ENCODE results near the gene XRCC5. TPM values are rescaled to one million over a fixed set of nuclear protein-coding genes. Genes with fewer than 3 reads are reported as not detected.

XRCC5 gene
- polyA plus RNA-seq, 4 donors = 248 to 472 (median 325) TPM

GRCh38 chr2:216083464-216084281 is 25.5 kb upstream of the XRCC5 start:
- DNase-seq (ENCODE audit: low read depth in 4 of 4, low spot score in 3 of 4) = peak in 3 of 4 donors; percentile 60 to 67 (median 63)

DNA sequence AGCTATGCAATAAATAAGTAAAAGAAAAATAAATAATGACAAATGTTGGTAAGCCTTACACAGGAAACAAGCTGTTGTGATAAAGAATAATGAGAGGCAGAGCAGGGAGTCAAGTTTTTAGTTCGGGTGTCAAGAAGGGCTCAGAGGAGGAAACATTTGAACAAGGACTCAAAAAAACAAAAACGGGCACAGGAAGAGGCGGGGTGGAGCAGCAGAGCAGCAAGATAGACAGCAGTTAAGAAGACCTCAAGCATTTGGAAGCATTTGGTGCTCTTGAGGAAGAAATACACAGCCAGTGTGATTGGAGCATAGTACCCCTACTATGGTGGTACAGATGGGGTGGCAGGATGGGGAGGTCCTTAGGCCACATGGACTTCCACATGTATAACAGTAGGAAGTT is 24.6 kb upstream of the XRCC5 start:
- no peak for DNase-seq (ENCODE audit: low read depth in 4 of 4, low spot score in 3 of 4)

- no peak for DNase-seq (ENCODE audit: low read depth in 4 of 4, low spot score in 3 of 4)
These were observed 22.8 kb upstream of the XRCC5 start for GRCh38 chr2:216086207-216086893.

- DNase-seq (ENCODE audit: low read depth in 4 of 4, low spot score in 3 of 4) = no peak
These were observed 18.8 kb upstream of the XRCC5 start for GRCh38 chr2:216090369-216090786.

DNA sequence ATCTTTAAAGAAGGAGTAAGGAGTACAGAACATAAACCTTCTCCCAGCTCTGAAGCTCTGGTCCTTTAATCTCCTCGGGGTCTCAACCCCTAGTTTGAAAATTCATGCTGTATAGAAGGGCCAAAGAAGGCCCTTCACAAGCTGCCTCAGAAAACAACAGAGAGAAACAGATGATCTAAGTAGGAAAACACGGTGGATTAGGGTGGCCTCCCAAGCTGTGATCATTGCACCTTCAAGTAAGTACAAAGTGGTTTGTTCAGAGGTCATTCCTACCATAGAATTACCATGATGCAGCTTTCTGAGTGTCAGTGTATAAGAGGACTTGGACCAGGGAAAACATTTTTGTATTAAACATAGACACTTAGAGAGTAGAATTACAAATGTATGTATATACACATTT is 16.5 kb upstream of the XRCC5 start:
- DNase-seq (ENCODE audit: low read depth in 4 of 4, low spot score in 3 of 4) = no peak

DNA sequence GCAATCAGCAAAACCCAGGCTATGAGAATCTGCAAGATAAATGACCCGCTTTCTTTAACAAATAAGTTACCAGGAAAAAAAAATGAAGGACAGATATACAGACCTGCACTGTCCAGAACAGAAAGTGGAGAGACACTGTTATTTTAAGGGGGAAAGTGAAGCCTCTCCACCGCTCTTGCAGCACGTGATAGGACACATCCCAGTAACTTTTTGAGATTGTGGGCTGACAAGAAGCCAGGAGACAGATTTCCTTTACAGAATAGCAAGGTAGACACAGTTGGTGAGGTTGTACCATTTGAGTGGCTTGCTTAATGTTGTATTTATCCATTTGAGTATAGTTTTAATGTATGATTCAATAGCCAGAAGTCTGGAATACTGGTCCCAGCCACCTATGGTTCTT is 14.4 kb upstream of the XRCC5 start:
- no peak for DNase-seq (ENCODE audit: low read depth in 4 of 4, low spot score in 3 of 4)

- no peak for DNase-seq (ENCODE audit: low read depth in 4 of 4, low spot score in 3 of 4)
These were observed 10.5 kb upstream of the XRCC5 start for GRCh38 chr2:216098421-216099334.

- no peak for DNase-seq (ENCODE audit: low read depth in 4 of 4, low spot score in 3 of 4)
These were observed 8.0 kb upstream of the XRCC5 start for GRCh38 chr2:216101109-216101508.

DNA sequence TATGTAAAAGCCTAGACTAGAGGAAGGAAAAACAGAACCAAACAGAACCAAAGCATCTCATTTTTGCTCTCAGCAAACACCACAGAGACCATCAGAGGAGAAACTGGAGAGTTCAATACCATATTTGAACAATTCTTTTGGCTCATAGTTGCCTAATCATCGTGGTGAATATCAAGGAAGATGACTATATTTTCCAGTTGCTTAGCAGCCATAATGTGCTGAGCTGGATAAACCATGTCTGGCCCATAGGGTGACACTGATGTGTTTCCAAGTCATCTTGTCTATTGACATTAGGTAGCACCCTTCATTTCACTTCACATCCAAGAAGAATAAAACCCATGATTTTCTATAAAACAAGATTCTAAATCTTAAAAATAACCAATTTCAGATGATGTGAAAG is 5.9 kb upstream of the XRCC5 start:
- DNase-seq (ENCODE audit: low read depth in 4 of 4, low spot score in 3 of 4) = no peak

- no peak for DNase-seq (ENCODE audit: low read depth in 4 of 4, low spot score in 3 of 4)
These were observed 4.5 kb upstream of the XRCC5 start for GRCh38 chr2:216104691-216105090.

DNA sequence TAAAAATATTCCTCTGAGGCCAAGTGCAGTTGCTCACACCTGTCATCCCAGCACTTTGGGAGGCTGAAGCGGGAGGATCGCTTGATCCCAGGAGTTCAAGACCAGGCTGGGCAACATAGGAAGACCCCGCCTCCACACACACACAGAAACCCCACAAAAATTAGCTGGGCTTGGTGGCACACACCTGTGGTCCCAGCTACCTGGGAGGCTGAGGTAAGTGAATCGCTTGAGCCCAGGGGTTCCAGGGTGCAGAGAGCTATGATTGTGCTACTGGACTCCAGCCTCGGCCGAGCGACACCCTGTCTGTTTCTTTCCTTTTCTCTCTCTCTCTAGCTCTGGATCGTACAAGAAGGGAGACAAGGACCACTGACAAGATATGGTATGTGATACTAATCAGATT is 1.8 kb upstream of the XRCC5 start:
- no peak for DNase-seq (ENCODE audit: low read depth in 4 of 4, low spot score in 3 of 4)

GRCh38 chr2:216107760-216108159 is 1.4 kb upstream of the XRCC5 start:
- no peak for DNase-seq (ENCODE audit: low read depth in 4 of 4, low spot score in 3 of 4)

DNA sequence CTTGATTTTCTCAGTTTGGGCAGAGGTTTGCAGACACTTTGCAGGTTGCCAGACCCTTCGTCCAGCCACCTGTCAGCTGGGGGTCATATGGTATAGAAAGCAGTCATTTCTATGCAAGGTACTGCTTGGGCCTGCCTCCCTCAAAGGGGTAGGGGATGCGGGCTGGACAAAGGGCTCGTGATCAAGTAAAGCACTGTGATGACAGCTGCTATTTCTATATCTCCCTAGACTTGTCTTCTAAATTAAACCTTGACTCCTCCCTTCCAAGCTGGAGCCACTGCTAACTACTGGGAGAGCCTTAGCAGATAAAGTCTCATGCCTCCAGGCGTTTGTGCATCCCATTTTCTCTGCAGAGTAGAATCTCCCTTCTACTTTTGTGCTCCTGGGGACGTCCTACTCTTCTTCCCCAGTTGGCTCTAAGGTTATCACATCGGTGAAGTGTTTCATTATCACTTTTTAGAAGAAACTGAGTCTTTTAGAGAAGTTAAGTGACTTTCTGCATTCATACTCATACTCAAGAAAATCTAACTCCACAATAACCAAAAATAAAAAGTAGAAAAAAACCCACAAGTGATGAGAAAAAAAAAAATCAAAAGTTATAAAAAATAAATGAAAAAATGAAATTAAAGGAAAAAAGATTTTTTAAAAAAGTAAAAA is 710 bp upstream of the XRCC5 start:
- DNase-seq (ENCODE audit: low read depth in 4 of 4, low spot score in 3 of 4) = no peak

GRCh38 chr2:216109962-216110614 is 940 bp downstream of the XRCC5 start:
- DNase-seq (ENCODE audit: low read depth in 4 of 4, low spot score in 3 of 4) = no peak

DNA sequence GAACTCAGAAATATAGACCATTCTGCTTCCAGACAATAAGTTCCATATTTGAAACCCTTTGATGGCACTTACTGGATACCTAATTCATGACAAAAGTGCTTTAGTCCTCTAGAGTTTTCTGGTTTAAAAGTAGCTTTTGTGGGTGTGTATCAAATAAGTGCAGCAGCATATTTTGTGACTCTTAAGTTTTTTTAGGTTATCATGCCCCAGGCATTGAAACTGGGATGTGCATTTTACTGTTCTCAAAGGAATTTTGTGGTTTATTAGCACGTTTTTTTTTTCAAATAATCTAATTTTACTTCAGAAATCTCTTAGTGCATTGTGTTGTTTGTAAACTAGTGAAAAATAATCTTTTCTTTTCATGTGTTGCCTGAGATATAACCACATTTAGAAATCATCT is 1.5 kb downstream of the XRCC5 start:
- no peak for DNase-seq (ENCODE audit: low read depth in 4 of 4, low spot score in 3 of 4)

DNA sequence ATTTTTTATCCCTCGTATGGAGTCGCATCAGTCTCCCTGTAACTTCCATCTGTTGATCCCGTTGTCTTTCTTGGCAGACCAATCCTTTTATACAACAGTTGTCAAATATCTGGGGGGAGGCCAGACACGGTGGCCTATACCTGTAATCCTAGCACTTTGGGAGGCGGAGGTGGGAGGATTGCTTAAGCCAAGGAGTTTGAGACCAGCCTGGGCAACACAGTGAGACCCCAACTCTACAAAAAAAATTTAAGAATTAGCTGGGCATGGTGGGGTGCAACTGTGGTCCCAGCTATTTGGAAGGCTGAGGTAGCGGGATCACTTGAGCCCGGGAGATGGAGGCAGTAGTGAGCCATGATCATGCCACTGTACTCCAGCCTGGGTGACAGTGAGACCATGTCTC is 2.0 kb downstream of the XRCC5 start:
- DNase-seq (ENCODE audit: low read depth in 4 of 4, low spot score in 3 of 4) = no peak

DNA sequence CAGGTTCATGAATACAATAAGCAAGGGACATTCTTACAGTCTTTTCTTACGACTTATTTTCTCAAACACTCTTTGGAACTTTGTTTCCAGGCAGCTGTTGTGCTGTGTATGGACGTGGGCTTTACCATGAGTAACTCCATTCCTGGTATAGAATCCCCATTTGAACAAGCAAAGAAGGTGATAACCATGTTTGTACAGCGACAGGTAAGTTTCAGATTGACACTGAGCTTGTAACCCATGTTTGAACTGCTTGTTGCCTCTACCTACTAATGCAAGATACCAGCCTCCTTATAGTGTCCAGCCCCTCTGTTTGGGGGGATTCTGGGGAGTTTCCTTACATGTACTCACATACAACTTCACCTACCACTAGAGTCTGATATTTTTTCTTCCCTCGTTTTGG is 3.8 kb downstream of the XRCC5 start:
- DNase-seq (ENCODE audit: low read depth in 4 of 4, low spot score in 3 of 4) = no peak

DNA sequence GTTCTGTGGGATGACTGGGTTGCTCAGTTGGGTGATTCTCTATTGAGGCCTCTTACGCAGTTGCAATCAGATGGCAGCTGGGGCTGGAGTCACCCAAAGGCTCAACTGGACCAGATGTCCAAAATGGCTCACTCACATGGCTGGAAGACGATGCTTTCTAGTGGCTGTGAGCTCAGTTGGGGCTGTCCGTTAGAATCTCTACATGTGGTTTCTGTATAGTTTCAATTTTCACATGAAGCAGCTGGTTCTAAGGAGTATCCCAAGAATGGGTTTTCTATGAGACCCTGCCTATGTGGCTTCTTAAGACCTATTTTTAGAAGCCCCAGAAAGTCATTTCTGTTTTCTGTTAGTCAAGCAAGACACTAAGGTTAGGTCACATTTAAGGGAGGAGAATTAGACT is 4.4 kb downstream of the XRCC5 start:
- no peak for DNase-seq (ENCODE audit: low read depth in 4 of 4, low spot score in 3 of 4)

DNA sequence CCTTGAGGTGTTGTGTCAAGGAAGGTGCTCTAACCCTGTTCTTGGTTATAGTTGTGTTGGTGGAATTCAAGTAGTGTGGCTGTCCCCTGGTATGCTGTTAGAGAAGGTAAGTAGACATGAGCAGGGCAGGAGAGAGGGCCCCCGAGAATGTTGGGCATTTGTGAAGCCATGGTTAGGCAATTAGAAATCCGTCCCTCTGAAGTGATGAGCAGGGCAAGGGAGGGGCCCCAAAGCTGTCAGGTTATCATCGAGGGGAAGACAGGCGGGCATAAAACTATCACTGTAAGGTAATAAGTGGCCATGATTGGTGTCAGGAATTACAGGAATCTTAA is 5.2 kb downstream of the XRCC5 start:
- DNase-seq (ENCODE audit: low read depth in 4 of 4, low spot score in 3 of 4) = no peak

Data from left renal pelvis (tissue), 4 donors.